PC-9 (cell line): ENCODE measurements around the gene TENT4A. TPM values are rescaled to one million over a fixed set of nuclear protein-coding genes. Genes with fewer than 3 reads are reported as not detected.

ENCODE experiments used
- BruUV-seq: library from RNA; stranded (reverse); fragments of 400-500 nt; replicated peaks from 2 replicates; lab custom pipeline; 2021; lab: Mats Ljungman, UMichigan
- CTCF ChIA-PET: fragments of 300-600 bp; sonication (Branson Sonifier 250); formaldehyde crosslinking; loops from one replicate; lab custom pipeline; 2022; ENCODE audit warnings: antibody characterized with exemption; lab: Charles Lee
- POLR2A ChIA-PET: fragments of 300-600 bp; sonication (Branson Sonifier 250); formaldehyde crosslinking; loops from one replicate; lab custom pipeline; 2022; ENCODE audit warnings: antibody characterized with exemption; ENCODE audit not compliant: unreplicated experiment; lab: Charles Lee
- DNase-seq, 2 experiments: peaks; one replicate each; pipeline versions ENCODE4 v3.0.0 to v3.0.0-alpha.2; 2015 to 2022; ENCODE audit warnings: mixed read lengths in 1 of 2
- H2AFZ ChIP-seq: fragments of 200-600 bp; sonication (generic); 2 replicates; pipeline ENCODE4 v1.8.1; 2017; ENCODE audit warnings: antibody characterized with exemption
- H3F3A ChIP-seq: fragments of 200-600 bp; sonication (generic); 2 replicates; pipeline ENCODE4 v1.8.1; 2017; ENCODE audit warnings: antibody characterized with exemption, mild to moderate bottlenecking, low read depth; ENCODE audit not compliant: insufficient read depth
- H3K27ac ChIP-seq: fragments of 200-600 bp; sonication (generic); 2 replicates; pipeline ENCODE4 v1.6.1; 2016; ENCODE audit warnings: mixed run types
- H3K27me3 ChIP-seq: fragments of 200-600 bp; sonication (generic); 2 replicates; pipeline ENCODE4 v1.6.1; 2016; ENCODE audit warnings: low read depth, mixed run types; ENCODE audit not compliant: insufficient read depth
- H3K36me3 ChIP-seq: fragments of 200-600 bp; sonication (generic); 2 replicates; pipeline ENCODE4 v1.6.1; 2016; ENCODE audit warnings: low read depth, mixed run types
- H3K4me1 ChIP-seq: fragments of 200-600 bp; sonication (generic); replicated peaks from 2 replicates; pipeline ENCODE4 v1.6.1; 2016; ENCODE audit warnings: mixed run types; ENCODE audit not compliant: insufficient read depth
- H3K4me2 ChIP-seq: fragments of 200-600 bp; sonication (generic); 2 replicates; pipeline ENCODE4 v1.6.1; 2017; ENCODE audit warnings: mixed run types
- H3K4me3 ChIP-seq: fragments of 200-600 bp; sonication (generic); 2 replicates; pipeline ENCODE4 v1.6.1; 2016; ENCODE audit warnings: mixed run types
- H3K79me2 ChIP-seq: fragments of 200-600 bp; sonication (generic); 2 replicates; pipeline ENCODE4 v1.6.1; 2017; ENCODE audit warnings: low read depth, mixed run types
- H3K9me2 ChIP-seq: fragments of 200-600 bp; sonication (generic); 2 replicates; pipeline ENCODE4 v1.8.1; 2017; ENCODE audit warnings: mild to moderate bottlenecking; ENCODE audit not compliant: insufficient read depth
- H3K9me3 ChIP-seq: fragments of 200-600 bp; sonication (generic); 2 replicates; pipeline ENCODE4 v1.8.1; 2016; ENCODE audit warnings: low read depth; ENCODE audit not compliant: insufficient read depth
- H4K20me1 ChIP-seq: fragments of 200-600 bp; sonication (generic); 2 replicates; pipeline ENCODE4 v1.8.1; 2017; ENCODE audit not compliant: insufficient read depth
- EZH2 ChIP-seq: fragments of 200-600 bp; sonication (generic); IDR thresholded peaks from 2 replicates; pipeline ENCODE4 v1.8.0; 2017; ENCODE audit warnings: antibody characterized with exemption, low read depth
- intact Hi-C: fragments of 100-400 bp; cut with micrococcal nuclease; formaldehyde crosslinking; loops from one replicate; pipeline ENCODE4 v1.10.0; 2022; ENCODE audit not compliant: unreplicated experiment
- total RNA-seq: library from RNA; stranded (reverse); gene quantifications from 2 replicates; pipeline ENCODE4 v1.2.3, GENCODE V29; 2021
- TF ChIP-seq, protein P1 (sequence below): fragments of 200-600 bp; sonication (generic); conservative IDR thresholded peaks from 2 replicates; pipeline ENCODE4 v1.6.1; 2017; ENCODE audit warnings: mixed run types, antibody characterized with exemption, mild to moderate bottlenecking, moderate library complexity

Gene TENT4A
- total RNA-seq, 1 experiment from 2014 or later: 84.8 TPM

DNA sequence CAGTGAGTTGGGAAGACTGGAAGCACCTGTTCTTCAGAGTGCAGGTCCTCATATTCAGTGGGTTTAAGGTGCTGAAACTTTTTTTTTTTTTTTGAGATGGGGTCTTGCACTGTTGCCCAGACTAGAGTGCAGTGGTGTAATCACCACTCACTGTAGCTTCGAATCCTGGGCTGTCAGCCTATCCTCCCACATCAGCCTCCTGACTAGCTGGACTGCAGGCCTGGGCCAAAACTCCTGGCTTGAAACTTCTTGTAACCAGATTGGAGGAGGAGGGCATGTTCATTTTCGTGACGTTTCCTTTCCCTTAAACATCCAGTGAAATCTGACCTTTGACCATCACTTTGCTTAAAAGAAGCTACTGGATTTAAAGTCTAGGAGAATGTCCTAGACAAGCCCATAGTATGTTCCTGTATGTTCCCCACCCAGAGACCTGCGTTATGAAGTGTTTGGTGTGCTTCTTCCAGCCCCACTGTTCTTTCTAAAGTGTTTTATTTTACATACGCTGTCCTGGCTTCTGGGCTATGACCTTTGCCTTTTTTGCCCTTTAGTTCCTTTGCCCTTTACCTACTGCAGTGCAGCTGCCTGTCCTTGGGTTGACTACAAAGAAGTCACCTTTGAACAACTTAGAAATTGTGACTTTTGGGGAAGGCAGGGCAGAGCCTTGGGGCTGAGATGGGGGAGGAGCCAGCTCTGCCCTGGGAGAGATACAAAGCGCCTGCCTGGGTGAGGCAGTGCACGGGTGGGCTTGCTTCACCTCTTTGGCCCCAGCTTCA lies 18.4 kb downstream of the TENT4A start:
- no peaks in the 10 kb centered on the region for H3K36me3 ChIP-seq
- H3K4me1 ChIP-seq: no peaks in the 10 kb centered on the region
- H3K27ac ChIP-seq: no peak overlapping the region
- H3K9me2 ChIP-seq: no peaks in the 10 kb centered on the region
- BruUV-seq: no TSS peak
- H3K4me2 ChIP-seq: no peak overlapping the region
- intact Hi-C loops: no loop called here
- H3F3A ChIP-seq: no peaks in the 10 kb centered on the region
- ChIA-PET POLR2A (no interaction called here), CTCF (interaction anchor here (0.7 kb wide), 1 partner anchor 9 kb away, joined by 16 read pairs; no protein-coding TSS in a partner anchor)
- peaks cover 92% of the 10 kb centered on the region for H4K20me1 ChIP-seq
- DNase-seq: no peak
- H3K27me3 ChIP-seq: no peaks in the 10 kb centered on the region
- TF ChIP-seq EZH2: no peak
- TF ChIP-seq, protein P1, sequence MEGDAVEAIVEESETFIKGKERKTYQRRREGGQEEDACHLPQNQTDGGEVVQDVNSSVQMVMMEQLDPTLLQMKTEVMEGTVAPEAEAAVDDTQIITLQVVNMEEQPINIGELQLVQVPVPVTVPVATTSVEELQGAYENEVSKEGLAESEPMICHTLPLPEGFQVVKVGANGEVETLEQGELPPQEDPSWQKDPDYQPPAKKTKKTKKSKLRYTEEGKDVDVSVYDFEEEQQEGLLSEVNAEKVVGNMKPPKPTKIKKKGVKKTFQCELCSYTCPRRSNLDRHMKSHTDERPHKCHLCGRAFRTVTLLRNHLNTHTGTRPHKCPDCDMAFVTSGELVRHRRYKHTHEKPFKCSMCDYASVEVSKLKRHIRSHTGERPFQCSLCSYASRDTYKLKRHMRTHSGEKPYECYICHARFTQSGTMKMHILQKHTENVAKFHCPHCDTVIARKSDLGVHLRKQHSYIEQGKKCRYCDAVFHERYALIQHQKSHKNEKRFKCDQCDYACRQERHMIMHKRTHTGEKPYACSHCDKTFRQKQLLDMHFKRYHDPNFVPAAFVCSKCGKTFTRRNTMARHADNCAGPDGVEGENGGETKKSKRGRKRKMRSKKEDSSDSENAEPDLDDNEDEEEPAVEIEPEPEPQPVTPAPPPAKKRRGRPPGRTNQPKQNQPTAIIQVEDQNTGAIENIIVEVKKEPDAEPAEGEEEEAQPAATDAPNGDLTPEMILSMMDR: no peak
- peaks cover 99% of the 10 kb centered on the region for H3K79me2 ChIP-seq
- H3K9me3 ChIP-seq: no peaks in the 10 kb centered on the region
- no peak overlapping the region for H3K4me3 ChIP-seq
- H2AFZ ChIP-seq: no peak overlapping the region

DNA sequence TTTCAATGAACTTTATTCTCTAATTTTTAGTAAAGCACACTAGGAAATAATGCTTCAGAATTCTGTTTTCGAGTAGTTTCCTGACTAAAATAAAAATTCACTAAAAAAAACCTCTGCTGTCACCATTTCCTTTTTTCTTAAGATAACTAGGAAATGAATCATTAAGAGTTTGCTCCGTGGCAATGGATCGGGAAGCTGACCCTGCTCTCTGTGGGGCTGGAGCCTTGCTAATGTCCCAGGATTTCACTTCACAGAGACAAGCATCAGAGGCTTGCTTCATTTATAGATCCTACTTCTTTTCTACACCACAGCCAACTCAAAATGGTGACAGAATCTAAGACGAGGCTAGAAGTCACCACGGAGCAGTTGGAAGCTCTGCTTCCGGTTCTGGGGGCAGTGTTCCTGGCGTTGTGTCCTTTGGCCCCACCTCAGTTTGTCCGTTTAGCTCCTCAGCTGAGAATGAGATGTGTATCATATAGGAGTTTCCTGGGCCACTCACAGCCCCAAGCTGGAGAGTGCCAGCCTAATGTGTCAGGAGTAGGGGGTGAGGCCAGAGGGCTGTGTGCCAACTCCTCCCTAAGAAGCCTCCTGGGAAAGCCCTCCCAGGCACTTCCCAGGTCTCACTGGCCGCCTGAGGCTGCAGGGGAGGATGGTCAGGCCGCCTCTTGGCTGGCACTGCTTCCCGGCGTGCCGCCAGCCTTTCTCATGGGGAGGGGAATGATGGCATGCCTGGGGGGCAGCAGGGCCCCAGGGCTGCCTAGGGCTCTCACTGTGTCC lies 19.6 kb downstream of the TENT4A start:
- Histone ChIP-seq H3K36me3 (peaks cover 9% of the 10 kb centered on the region; the same call in 1 of the 2 replicates), H3K4me1 (no peaks in the 10 kb centered on the region), H3K27ac (no peak overlapping the region), H3K79me2 (peaks cover 99% of the 10 kb centered on the region), H3K9me2 (no peaks in the 10 kb centered on the region), H4K20me1 (peaks cover 86% of the 10 kb centered on the region), H3K4me2 (no peak overlapping the region), H3F3A (no peaks in the 10 kb centered on the region), H2AFZ (no peak overlapping the region), H3K27me3 (no peaks in the 10 kb centered on the region), H3K4me3 (no peak overlapping the region), H3K9me3 (no peaks in the 10 kb centered on the region)
- DNase-seq: no peak
- ChIA-PET CTCF (interaction anchor here (0.7 kb wide), 1 partner anchor 11 kb away, joined by 16 read pairs; no protein-coding TSS in a partner anchor), POLR2A (interaction anchor here (0.6 kb wide), 1 partner anchor 1306 kb away, joined by 3 read pairs; no protein-coding TSS in a partner anchor)
- no TSS peak for BruUV-seq
- intact Hi-C loops: no loop called here
- no peak for TF ChIP-seq EZH2
- TF ChIP-seq, protein P1: no peak

DNA sequence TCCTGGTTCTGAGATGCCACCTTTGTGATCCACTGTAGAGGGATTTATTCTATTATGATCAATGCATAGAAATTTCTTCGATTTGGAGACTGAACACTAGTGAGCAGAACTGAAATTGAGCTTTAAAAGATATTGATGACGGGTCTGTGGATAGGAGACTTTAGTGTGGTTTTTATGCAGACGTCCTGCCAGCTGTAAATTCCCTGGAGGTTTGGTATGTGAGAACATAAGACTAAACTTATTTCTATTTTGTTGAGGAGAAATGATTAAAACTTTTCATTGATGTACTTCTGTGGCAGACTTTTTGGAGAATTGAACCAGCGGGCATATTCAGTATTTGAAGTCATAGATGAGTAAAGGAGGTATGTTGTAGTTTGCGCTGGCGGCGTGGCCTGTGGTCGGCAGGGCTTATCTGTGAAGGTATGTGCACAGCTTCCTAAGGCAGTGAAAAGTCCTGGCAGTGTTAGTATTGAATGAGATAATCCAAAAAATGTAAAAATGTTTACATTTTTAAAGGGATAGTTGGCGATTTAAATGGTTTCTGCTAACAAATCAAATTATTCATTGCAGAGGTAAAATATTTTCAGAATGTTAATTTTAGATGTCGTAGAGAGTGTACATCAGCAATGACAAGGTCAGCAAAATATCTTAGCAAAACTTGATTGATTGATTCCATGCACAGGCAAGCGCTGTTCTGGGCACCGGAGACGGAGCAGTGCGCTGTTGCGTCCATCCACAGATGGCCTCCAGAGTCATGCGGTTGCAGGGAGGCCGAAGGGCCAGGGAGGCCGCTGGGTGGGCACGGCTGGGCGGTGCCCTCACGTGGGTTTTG lies 20.4 kb downstream of the TENT4A start:
- no TSS peak for BruUV-seq
- ChIA-PET POLR2A (interaction anchor here (0.6 kb wide), 1 partner anchor 1305 kb away, joined by 3 read pairs; no protein-coding TSS in a partner anchor), CTCF (no interaction called here)
- peaks cover 99% of the 10 kb centered on the region for H3K79me2 ChIP-seq
- H3K4me3 ChIP-seq: no peak overlapping the region
- no peaks in the 10 kb centered on the region for H3K9me3 ChIP-seq
- TF ChIP-seq, protein P1: no peak
- TF ChIP-seq EZH2: no peak
- H3K36me3 ChIP-seq: peaks cover 11% of the 10 kb centered on the region; the same call in 1 of the 2 replicates
- no peaks in the 10 kb centered on the region for H3K27me3 ChIP-seq
- H3K9me2 ChIP-seq: no peaks in the 10 kb centered on the region
- no peak overlapping the region for H3K4me2 ChIP-seq
- no peak for DNase-seq
- H2AFZ ChIP-seq: no peak overlapping the region
- H4K20me1 ChIP-seq: peaks cover 86% of the 10 kb centered on the region
- H3K4me1 ChIP-seq: no peaks in the 10 kb centered on the region
- no peaks in the 10 kb centered on the region for H3F3A ChIP-seq
- intact Hi-C loops: no loop called here
- H3K27ac ChIP-seq: no peak overlapping the region
